ENCODE measurements around the gene MRO. TPM values are rescaled to one million over a fixed set of nuclear protein-coding genes. Genes with fewer than 3 reads are reported as not detected.

Gene MRO
- total and polyA plus RNA-seq, 2 of the 8 experiments (the other 6 are each of a cell fraction or from before 2014, with no cell fraction given) = 0.65 to 1.0 TPM

GRCh38 chr18:50790241-50790640, 29.6 kb downstream of the MRO start (continued):
- TF ChIP-seq CHD2 (IDR thresholded peaks at IDR 0.05; ENCODE audit: low read length) (no peak), RNF2 (IDR thresholded peaks at IDR 0.05; ENCODE audit: borderline replicate concordance, low read depth, low read length, missing control alignments, poor library complexity, severe bottlenecking) (no peak), POU5F1 (IDR thresholded peaks at IDR 0.05; ENCODE audit: low read depth, low read length) (no peak), YY1 (IDR thresholded peaks at IDR 0.05; ENCODE audit: low read depth, low read length) (no peak), KDM5A (IDR thresholded peaks at IDR 0.05; ENCODE audit: low read length) (no peak)
